Kidney (tissue), 14 donors: ENCODE results near the gene DOCK6. TPM values are rescaled to one million over a fixed set of nuclear protein-coding genes. Genes with fewer than 3 reads are reported as not detected.

ENCODE experiments used
- DNase-seq, 5 donors: peaks; one replicate each; pipeline ENCODE4 v3.0.0-alpha.2; 2013 to 2020
- FAIRE-seq: peaks from 2 replicates; lab custom pipeline; 2012; peaks lifted over from hg19 to GRCh38; lab: Jason Lieb, UNC
- H3K27ac ChIP-seq, 2 donors: one replicate each; pipeline ENCODE4 v1.7.0; 2013; ENCODE audit warnings: low read depth in 2 of 2, low read length in 2 of 2, inconsistent platforms in 1 of 2
- H3K27me3 ChIP-seq: one replicate; pipeline ENCODE4 v1.7.1; 2013; ENCODE audit warnings: low read length, inconsistent platforms; ENCODE audit not compliant: control insufficient read depth, insufficient read depth
- H3K36me3 ChIP-seq, 3 donors: one replicate each; pipeline versions ENCODE4 v1.7.0 to v1.7.1; 2013; ENCODE audit warnings: low read length in 3 of 3, control low read depth in 1 of 3, inconsistent platforms in 1 of 3; ENCODE audit not compliant: insufficient read depth in 3 of 3, control insufficient read depth in 2 of 3
- H3K4me1 ChIP-seq, 3 donors: one replicate each; pipeline versions ENCODE4 v1.7.0 to v1.7.1; 2013; ENCODE audit warnings: low read length in 3 of 3, inconsistent platforms in 1 of 3, low read depth in 1 of 3; ENCODE audit not compliant: control insufficient read depth in 2 of 3, insufficient read depth in 2 of 3
- H3K4me3 ChIP-seq, 3 donors: one replicate each; pipeline versions ENCODE4 v1.7.0 to v1.8.1; 2013; ENCODE audit warnings: low read length in 3 of 3, control low read depth in 1 of 3, inconsistent platforms in 1 of 3
- H3K9ac ChIP-seq, 3 donors: one replicate each; pipeline versions ENCODE4 v1.7.0 to v1.7.1; 2013; ENCODE audit warnings: low read length in 3 of 3, control low read depth in 1 of 3, inconsistent platforms in 1 of 3
- H3K9me3 ChIP-seq, 3 donors: one replicate each; pipeline versions ENCODE4 v1.7.0 to v1.7.1; 2013; ENCODE audit warnings: low read length in 3 of 3, control low read depth in 1 of 3, inconsistent platforms in 1 of 3; ENCODE audit not compliant: control insufficient read depth in 2 of 3, insufficient read depth in 1 of 3
- intact Hi-C: fragments of 100-400 bp; cut with DNase I; formaldehyde crosslinking; loops from one replicate; pipeline ENCODE4 v1.11.1; 2022
- polyA plus RNA-seq: library from polyadenylated mRNA; stranded (reverse); fragments of 350-450 nt; fragmentation: Illumina TruSeq; extraction: RNeasy Lipid Tissue Mini Kit (QIAGEN cat#74804); gene quantifications from one replicate; pipeline ENCODE4 v1.2.3, GENCODE V29; 2014; ENCODE audit warnings: low read depth, low replicate concordance; ENCODE audit not compliant: insufficient read depth
- total RNA-seq: library from RNA; stranded (reverse); fragmentation: NEBNext Ultra II Directional; extraction: Animal tissue kit (Norgen Biotek cat#: 25700); gene quantifications from one replicate; pipeline ENCODE4 v1.2.1, GENCODE V29; 2021
- TF ChIP-seq, protein P1 (sequence below): IDR thresholded peaks from 3 replicates; pipeline ENCODE4 v1.5.1; 2012; ENCODE audit warnings: mild to moderate bottlenecking, moderate library complexity, borderline replicate concordance; ENCODE audit not compliant: insufficient read depth; ENCODE audit errors: extremely low read depth
- donor health status: control.
- donor health status: control.
- donor health status: control.
- donor health status: control.
- donor health status: control.
- donor health status: DM: yes; HTN: yes; CAD: no.
- donor health status: Normal renal cell carcinoma (clear cell type).

The DOCK6 gene
- total and polyA plus RNA-seq, 2 donors from 2014 or later = 45.8 to 112 TPM

GRCh38 chr19:11159598-11160439, 102.5 kb downstream of the DOCK6 start:
- no peak for FAIRE-seq
- TF ChIP-seq, protein P1, sequence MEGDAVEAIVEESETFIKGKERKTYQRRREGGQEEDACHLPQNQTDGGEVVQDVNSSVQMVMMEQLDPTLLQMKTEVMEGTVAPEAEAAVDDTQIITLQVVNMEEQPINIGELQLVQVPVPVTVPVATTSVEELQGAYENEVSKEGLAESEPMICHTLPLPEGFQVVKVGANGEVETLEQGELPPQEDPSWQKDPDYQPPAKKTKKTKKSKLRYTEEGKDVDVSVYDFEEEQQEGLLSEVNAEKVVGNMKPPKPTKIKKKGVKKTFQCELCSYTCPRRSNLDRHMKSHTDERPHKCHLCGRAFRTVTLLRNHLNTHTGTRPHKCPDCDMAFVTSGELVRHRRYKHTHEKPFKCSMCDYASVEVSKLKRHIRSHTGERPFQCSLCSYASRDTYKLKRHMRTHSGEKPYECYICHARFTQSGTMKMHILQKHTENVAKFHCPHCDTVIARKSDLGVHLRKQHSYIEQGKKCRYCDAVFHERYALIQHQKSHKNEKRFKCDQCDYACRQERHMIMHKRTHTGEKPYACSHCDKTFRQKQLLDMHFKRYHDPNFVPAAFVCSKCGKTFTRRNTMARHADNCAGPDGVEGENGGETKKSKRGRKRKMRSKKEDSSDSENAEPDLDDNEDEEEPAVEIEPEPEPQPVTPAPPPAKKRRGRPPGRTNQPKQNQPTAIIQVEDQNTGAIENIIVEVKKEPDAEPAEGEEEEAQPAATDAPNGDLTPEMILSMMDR = no peak
- Histone ChIP-seq H3K36me3 (no peaks in the 10 kb centered on the region), H3K27me3 (no peaks in the 10 kb centered on the region), H3K9me3 (no peaks in the 10 kb centered on the region), H3K9ac (no peak overlapping the region), H3K4me1 (peaks cover 0 to 5% (median 4%) of the 10 kb centered on the region in 3 donors), H3K4me3 (no peak overlapping the region), H3K27ac (no peak overlapping the region)
- DNase-seq = no peak
- intact Hi-C loops = no loop called here

- Histone ChIP-seq H3K4me3 (peak within 1 kb of the TSS; percentile 60 to 78 (median 67)), H3K36me3 (no peaks in the 10 kb centered on the region), H3K27me3 (no peaks in the 10 kb centered on the region), H3K27ac (peak within 1 kb of the TSS in 1 of 2 donors; percentile 28), H3K9me3 (no peaks in the 10 kb centered on the region), H3K9ac (peak within 1 kb of the TSS in 2 of 3 donors; percentile 47 to 69), H3K4me1 (peaks cover 0 to 8% (median 8%) of the 10 kb centered on the region in 3 donors)
- intact Hi-C loops = no loop called here
- DNase-seq (peak; percentile 98 to 99 (median 98)), FAIRE-seq (peak; percentile 96)
- TF ChIP-seq, protein P1 = no peak
Measured at GRCh38 chr19:11155373-11156120, 106.8 kb downstream of the DOCK6 start, which contains the start of gene SPC24. Gene SPC24, minus strand, starts transcription at chr19:11155782. Its CDS starts 6 bp downstream, at chr19:11155776.

- peaks cover 0 to 8% (median 8%) of the 10 kb centered on the region in 3 donors for H3K4me1 ChIP-seq
- H3K36me3 ChIP-seq = no peaks in the 10 kb centered on the region
- no peaks in the 10 kb centered on the region for H3K27me3 ChIP-seq
- FAIRE-seq (no peak), DNase-seq (no peak)
- H3K9ac ChIP-seq = no peak overlapping the region
- intact Hi-C loops = no loop called here
- peak overlapping the region in 1 of 3 donors; percentile 75 for H3K4me3 ChIP-seq
- H3K27ac ChIP-seq = no peak overlapping the region
- TF ChIP-seq, protein P1 = no peak
- H3K9me3 ChIP-seq = no peaks in the 10 kb centered on the region
Measured at GRCh38 chr19:11154683-11155047, 107.7 kb downstream of the DOCK6 start.
